Neural cell (in vitro differentiated cells): ENCODE data around the gene VWA7.

Experiments used
- EP300 ChIP-seq: fragments of 450-650 bp; conservative IDR thresholded peaks from 2 replicates; pipeline ENCODE4 v1.6.1; 2014; ENCODE audit warnings: antibody characterized with exemption, mild to moderate bottlenecking, moderate library complexity; ENCODE audit not compliant: poor library complexity, severe bottlenecking
- EZH2 ChIP-seq: fragments of 200-600, 300-800 bp; shearing (Covaris generic), sonication (generic); IDR thresholded peaks from 2 replicates; pipeline ENCODE4 v1.6.1; 2014; ENCODE audit warnings: antibody characterized with exemption, low read length, borderline replicate concordance, mild to moderate bottlenecking; ENCODE audit not compliant: insufficient read depth, poor library complexity, severe bottlenecking
- MXI1 ChIP-seq: fragments of 450-650 bp; conservative IDR thresholded peaks from 2 replicates; pipeline ENCODE4 v1.6.1; 2014; ENCODE audit warnings: antibody characterized with exemption, mild to moderate bottlenecking; ENCODE audit not compliant: poor library complexity, severe bottlenecking
- POLR2AphosphoS5 ChIP-seq: IDR thresholded peaks from 2 replicates; pipeline ENCODE4 v1.6.1; 2012
- RAD21 ChIP-seq: fragments of 450-650 bp; conservative IDR thresholded peaks from 2 replicates; pipeline ENCODE4 v1.6.1; 2014; ENCODE audit warnings: antibody characterized with exemption, mild to moderate bottlenecking, moderate library complexity
- TAF1 ChIP-seq: IDR thresholded peaks from 2 replicates; pipeline ENCODE4 v1.6.1; 2012; ENCODE audit warnings: low read depth
- TF ChIP-seq, protein P1 (sequence below): fragments of 450-650 bp; IDR thresholded peaks from 2 replicates; pipeline ENCODE4 v1.5.1; 2014; ENCODE audit warnings: antibody characterized with exemption, mild to moderate bottlenecking, moderate library complexity; ENCODE audit not compliant: poor library complexity, severe bottlenecking
- TF ChIP-seq, protein P2 (sequence below): IDR thresholded peaks from 2 replicates; pipeline ENCODE4 v1.6.1; 2012; ENCODE audit warnings: borderline replicate concordance

DNA sequence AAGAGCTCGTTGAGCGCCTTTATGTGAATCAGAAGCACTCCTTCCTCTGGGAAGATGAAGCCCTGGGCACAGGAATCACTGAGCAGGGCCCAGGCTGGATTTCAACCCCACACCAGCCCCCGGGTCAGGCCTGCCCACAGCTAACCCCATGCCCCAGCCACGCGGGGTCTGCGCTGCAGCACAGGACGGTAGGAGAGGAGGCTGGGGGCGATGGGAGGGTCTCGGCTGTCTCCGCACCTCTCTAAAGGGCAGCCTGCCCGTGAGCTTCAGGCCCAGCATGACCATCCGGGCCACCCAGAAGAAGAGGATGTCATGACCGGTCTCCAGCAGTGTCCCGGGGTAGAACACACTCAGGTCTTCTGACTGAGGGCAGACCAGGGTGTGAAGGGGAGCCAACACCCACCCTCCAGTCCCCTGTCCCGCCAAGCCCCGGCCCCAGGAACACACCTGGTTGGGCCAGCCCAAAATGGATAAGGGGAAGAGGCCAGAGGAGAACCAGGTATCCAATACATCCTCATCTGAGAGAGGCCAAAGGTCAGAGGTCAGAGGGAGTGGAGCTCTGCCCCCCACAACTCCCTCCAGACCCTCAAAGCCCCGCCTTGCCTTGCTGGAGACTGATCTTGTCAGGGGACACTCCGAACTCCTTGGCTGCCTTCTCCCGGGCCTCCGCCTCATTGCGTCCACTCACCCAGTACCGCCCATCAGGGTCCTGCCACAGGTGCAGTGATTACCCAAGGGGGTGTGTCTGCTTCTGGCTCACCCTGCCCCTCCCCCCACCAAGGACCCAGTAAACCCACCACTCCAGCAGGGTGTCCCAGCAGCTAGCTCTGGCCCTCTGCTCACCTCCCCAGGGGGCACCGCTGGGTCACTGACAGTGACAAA is 4.4 kb upstream of the VWA7 start:
- TF ChIP-seq, protein P1, sequence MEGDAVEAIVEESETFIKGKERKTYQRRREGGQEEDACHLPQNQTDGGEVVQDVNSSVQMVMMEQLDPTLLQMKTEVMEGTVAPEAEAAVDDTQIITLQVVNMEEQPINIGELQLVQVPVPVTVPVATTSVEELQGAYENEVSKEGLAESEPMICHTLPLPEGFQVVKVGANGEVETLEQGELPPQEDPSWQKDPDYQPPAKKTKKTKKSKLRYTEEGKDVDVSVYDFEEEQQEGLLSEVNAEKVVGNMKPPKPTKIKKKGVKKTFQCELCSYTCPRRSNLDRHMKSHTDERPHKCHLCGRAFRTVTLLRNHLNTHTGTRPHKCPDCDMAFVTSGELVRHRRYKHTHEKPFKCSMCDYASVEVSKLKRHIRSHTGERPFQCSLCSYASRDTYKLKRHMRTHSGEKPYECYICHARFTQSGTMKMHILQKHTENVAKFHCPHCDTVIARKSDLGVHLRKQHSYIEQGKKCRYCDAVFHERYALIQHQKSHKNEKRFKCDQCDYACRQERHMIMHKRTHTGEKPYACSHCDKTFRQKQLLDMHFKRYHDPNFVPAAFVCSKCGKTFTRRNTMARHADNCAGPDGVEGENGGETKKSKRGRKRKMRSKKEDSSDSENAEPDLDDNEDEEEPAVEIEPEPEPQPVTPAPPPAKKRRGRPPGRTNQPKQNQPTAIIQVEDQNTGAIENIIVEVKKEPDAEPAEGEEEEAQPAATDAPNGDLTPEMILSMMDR, result no peak
- TF ChIP-seq POLR2AphosphoS5 (no peak), EP300 (no peak), MXI1 (no peak), TAF1 (no peak), EZH2 (no peak), RAD21 (no peak)
- TF ChIP-seq, protein P2, sequence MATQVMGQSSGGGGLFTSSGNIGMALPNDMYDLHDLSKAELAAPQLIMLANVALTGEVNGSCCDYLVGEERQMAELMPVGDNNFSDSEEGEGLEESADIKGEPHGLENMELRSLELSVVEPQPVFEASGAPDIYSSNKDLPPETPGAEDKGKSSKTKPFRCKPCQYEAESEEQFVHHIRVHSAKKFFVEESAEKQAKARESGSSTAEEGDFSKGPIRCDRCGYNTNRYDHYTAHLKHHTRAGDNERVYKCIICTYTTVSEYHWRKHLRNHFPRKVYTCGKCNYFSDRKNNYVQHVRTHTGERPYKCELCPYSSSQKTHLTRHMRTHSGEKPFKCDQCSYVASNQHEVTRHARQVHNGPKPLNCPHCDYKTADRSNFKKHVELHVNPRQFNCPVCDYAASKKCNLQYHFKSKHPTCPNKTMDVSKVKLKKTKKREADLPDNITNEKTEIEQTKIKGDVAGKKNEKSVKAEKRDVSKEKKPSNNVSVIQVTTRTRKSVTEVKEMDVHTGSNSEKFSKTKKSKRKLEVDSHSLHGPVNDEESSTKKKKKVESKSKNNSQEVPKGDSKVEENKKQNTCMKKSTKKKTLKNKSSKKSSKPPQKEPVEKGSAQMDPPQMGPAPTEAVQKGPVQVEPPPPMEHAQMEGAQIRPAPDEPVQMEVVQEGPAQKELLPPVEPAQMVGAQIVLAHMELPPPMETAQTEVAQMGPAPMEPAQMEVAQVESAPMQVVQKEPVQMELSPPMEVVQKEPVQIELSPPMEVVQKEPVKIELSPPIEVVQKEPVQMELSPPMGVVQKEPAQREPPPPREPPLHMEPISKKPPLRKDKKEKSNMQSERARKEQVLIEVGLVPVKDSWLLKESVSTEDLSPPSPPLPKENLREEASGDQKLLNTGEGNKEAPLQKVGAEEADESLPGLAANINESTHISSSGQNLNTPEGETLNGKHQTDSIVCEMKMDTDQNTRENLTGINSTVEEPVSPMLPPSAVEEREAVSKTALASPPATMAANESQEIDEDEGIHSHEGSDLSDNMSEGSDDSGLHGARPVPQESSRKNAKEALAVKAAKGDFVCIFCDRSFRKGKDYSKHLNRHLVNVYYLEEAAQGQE, result no peak
